ENCODE results near the gene LRIT2.

Gene LRIT2

GRCh38 chr10:84205049-84205852 is 20.1 kb downstream of the LRIT2 start:
- DNase-seq = peak; percentile 69

- no peak for DNase-seq
These were observed 20.7 kb downstream of the LRIT2 start for GRCh38 chr10:84204610-84205009.

GRCh38 chr10:84204122-84204521 is 21.2 kb downstream of the LRIT2 start:
- DNase-seq = no peak

- DNase-seq = no peak
These were observed 23.0 kb downstream of the LRIT2 start for GRCh38 chr10:84202349-84202748.

- no peak for DNase-seq
These were observed 23.7 kb downstream of the LRIT2 start for GRCh38 chr10:84201682-84202081.

- DNase-seq = no peak
These were observed 24.1 kb downstream of the LRIT2 start for GRCh38 chr10:84201244-84201606.

GRCh38 chr10:84200537-84201243 is 24.7 kb downstream of the LRIT2 start:
- no peak for DNase-seq

GRCh38 chr10:84198206-84198915 is 27.0 kb downstream of the LRIT2 start:
- no peak for DNase-seq

- no peak for DNase-seq
These were observed 27.7 kb downstream of the LRIT2 start for GRCh38 chr10:84197643-84198042.

- no peak for DNase-seq
These were observed 28.4 kb downstream of the LRIT2 start for GRCh38 chr10:84196941-84197340.

GRCh38 chr10:84196083-84196482 is 29.3 kb downstream of the LRIT2 start:
- no peak for DNase-seq

- DNase-seq = no peak
These were observed 30.1 kb downstream of the LRIT2 start for GRCh38 chr10:84195044-84195830.

GRCh38 chr10:84194424-84195043 is 30.8 kb downstream of the LRIT2 start, which contains the start of gene CDHR1:
Gene CDHR1, plus strand, starts transcription at chr10:84194537. Its CDS starts 224 bp downstream, at chr10:84194761.
- peak; percentile 64 for DNase-seq

GRCh38 chr10:84193846-84194423 is 31.4 kb downstream of the LRIT2 start:
- DNase-seq = no peak

- no peak for DNase-seq
These were observed 32.0 kb downstream of the LRIT2 start for GRCh38 chr10:84193327-84193726.

GRCh38 chr10:84191106-84191505 is 34.2 kb downstream of the LRIT2 start:
- peak; percentile 37 for DNase-seq

GRCh38 chr10:84190621-84191020 is 34.7 kb downstream of the LRIT2 start:
- no peak for DNase-seq

GRCh38 chr10:84188815-84189214 is 36.5 kb downstream of the LRIT2 start:
- DNase-seq = no peak

GRCh38 chr10:84185526-84186175 is 39.7 kb downstream of the LRIT2 start:
- no peak for DNase-seq

- DNase-seq = no peak
These were observed 40.8 kb downstream of the LRIT2 start for GRCh38 chr10:84184517-84184916.

- no peak for DNase-seq
These were observed 43.7 kb downstream of the LRIT2 start for GRCh38 chr10:84181631-84182030.

Data from CD4-positive, alpha-beta T cell treated with Interleukin-17A for 1 hour (primary cell).